DMS153 treated with DMSO at 0.1 percent for 48 hours (cell line): ENCODE results near the gene KCNH1.

Source experiments
- DNase-seq: peaks from one replicate; lab custom pipeline; 2025; ENCODE audit not compliant: unreplicated experiment; lab: John Stamatoyannopoulos, UW

The KCNH1 gene

GRCh38 chr1:210815641-210816550, 318.1 kb downstream of the KCNH1 start:
- no peak for DNase-seq

DNA sequence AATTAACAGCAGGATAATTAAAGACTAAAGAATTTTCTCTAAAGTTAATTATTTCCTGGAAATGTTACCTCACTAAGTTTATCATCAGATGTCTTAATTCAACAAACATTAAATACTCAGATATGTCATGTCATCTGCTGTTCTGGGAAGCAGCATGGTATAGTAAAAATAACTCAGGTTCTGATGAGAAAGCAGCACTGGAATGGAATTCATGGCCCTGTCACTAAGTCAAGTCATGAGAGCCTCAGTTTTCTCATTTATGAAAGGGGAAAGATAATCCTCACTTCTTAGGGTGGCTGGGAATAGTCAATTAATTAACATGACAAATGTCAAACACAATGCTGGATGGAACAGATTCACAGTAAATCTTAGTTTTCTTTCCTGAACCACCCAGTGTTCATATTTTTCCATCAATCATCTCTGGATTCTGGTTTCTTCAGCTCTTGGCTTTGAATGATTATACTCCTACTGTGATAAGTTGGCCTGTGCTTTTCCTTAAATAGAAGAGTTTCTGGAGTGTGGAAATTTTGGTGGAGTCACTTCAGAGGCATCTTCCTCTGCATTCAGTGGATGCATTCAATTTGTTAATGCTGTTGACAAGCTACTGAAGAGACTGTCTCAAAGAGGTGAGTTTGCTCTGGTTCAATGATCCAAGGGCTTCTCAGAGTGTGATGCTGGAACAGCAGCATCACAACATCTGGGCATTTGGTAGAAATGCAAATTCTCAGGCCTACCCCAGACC, 319.4 kb downstream of the KCNH1 start:
- DNase-seq = no peak

GRCh38 chr1:210801501-210801900, 332.4 kb downstream of the KCNH1 start:
- DNase-seq = no peak

- no peak for DNase-seq
These were observed 333.2 kb downstream of the KCNH1 start for GRCh38 chr1:210800756-210801155.

- peak; percentile 97 for DNase-seq
These were observed 333.6 kb downstream of the KCNH1 start for GRCh38 chr1:210800301-210800700.

DNA sequence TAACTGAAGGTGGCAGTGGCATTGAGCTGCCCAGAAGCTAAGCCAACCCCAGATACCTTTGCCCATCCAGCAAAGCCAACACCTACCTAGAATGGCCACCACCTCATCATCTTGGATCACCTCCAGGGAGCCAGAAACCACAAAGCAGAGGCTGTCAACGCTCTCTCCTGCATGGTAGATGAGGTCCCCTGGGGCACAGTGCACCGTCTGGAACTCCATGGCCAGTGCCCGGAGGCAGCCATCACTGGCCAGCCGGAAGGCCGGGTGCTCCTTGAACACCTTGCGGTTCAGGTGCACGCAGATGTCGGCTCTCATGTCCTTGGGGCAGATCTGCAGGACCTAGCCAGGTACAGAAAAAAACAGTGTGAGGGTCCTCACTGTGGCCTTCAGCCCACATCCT, 336.5 kb downstream of the KCNH1 start:
- DNase-seq = no peak

- no peak for DNase-seq
These were observed 337.5 kb downstream of the KCNH1 start for GRCh38 chr1:210796421-210796820.

DNA sequence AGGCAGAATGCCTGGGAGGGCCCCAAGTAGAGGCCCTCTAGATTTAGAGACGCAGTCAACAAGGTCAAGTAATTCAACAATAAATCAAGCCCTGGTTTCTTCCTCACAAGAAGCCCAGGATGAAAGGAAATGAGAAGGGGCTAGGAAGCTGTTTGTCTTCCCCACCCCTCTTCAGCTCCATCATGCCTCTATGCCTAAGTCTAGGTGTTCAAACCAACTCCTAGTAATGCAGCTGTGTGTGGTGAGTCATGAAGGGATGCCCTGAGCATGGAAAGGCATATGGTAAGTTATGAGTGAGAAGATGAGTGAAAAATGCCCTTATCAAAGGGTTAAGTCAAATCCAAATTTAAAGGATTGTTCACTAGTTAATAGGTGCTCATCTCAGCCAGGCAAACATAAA, 339.5 kb downstream of the KCNH1 start:
- no peak for DNase-seq

DNA sequence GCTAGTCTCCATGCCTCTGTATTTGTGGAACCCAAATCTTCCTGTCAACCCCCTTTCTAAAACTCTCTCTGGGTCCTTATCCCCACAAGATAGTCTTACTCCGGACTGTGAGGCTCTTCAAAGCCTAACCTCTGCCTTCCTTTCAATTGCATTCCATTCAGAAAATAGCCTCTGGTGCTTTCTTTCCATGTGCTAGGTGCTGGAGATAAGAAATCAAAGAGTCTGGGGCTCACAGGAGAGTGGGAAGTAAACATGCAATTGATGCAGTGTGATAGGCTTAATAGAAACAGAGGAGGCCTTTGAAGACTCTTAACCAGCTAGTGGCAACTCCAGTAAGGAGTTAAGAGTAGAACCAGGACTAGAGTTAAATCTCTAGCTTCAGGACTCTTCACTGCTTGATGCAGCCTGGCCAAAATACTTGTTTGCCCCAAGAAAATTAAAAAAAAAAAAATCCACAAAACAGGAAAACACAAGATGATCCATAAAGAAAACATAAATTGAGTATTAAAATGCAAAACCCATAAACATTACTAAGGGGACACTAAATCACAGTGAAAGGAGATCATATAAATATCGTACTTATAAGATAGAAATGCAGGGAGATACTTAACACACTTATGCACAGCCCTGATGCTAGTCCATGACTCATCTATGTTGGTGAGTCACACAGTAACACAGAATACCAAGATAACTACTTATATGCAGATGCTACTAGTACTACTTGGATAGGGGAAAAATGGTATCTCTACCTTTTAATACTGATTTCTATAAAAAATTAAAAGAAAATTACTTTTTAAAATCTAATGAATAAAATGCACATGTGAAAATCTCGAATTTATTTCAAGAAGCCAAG, 341.5 kb downstream of the KCNH1 start:
- no peak for DNase-seq

GRCh38 chr1:210790196-210790595, 343.8 kb downstream of the KCNH1 start:
- DNase-seq = no peak

DNA sequence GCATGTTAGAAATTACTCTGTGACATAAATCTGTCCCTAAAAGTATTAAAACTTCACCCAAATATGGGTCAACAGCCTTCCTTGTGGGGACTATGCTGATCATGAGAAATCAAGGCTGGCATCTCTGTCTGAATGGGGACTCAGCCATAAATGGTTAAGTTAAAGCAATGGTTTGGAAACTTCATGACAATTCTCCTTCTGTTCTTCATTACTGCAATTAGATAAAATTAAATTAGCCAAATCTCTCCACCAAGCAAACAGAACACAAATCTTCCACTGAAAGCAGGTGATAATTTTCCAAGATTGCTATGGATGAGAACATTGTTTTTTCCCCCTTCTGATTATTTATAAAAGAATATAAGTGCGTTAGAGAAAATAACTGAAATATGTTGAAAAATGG, 346.1 kb downstream of the KCNH1 start:
- no peak for DNase-seq

DNA sequence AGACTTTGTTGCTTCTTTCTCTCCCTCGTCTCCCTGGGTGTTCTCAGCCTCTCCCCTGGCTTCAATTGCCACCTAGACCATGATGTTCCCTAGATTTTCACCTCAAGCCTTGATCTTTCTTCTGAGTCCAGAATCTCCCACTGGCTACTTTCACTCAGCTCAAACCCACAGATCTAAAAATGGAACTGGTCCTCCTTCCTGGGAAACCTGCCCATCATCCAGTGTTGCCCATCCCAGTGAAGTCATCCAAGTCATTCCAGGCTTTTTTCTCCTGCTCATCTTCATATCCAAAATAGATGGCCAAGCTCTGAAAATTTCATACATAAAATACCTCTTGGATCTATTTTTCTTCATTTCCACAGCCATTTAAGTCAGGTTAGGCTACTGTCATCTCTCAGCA, 347.4 kb downstream of the KCNH1 start:
- DNase-seq = no peak

- DNase-seq = no peak
These were observed 350.0 kb downstream of the KCNH1 start for GRCh38 chr1:210783925-210784324.

GRCh38 chr1:210781652-210782051, 352.3 kb downstream of the KCNH1 start:
- no peak for DNase-seq

GRCh38 chr1:210779269-210779668, 354.7 kb downstream of the KCNH1 start:
- no peak for DNase-seq

DNA sequence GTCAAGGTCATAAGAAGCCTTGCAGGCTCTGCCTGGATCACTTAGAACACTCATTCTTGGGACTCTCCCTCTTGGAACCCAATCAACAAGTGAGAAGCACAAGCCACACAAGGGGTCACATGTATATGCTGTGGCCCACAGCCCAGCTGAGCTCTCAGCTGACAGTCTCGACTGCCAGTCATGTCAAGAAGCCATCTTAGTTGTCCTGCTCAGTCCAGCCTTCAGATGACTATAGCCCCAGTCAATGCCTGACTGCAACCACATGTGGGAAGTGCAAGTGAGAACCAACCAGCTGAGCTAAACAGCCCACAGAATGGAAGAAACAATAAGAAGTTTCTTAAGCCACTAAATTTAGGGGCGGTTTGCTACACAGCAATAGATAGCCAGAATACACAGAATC, 356.0 kb downstream of the KCNH1 start:
- no peak for DNase-seq

DNA sequence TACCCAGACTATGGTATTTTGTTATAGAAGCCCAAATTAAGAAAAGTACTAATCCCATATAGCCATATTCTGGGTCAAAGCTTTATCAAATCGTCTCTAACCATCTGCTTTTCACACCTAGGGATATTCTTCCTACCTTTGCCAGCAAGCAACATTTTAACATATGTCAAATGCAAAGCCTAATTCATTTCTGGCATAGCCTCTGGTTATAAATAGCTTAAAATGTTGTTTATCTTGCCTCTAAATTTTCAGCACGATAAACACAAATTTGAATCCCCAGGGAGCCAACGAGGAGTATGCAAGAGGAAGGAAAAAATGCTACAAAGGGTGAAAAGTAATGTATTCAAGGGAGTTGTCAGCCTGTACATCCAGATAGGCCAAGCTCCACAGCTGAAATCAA, 357.2 kb downstream of the KCNH1 start:
- DNase-seq = no peak

DNA sequence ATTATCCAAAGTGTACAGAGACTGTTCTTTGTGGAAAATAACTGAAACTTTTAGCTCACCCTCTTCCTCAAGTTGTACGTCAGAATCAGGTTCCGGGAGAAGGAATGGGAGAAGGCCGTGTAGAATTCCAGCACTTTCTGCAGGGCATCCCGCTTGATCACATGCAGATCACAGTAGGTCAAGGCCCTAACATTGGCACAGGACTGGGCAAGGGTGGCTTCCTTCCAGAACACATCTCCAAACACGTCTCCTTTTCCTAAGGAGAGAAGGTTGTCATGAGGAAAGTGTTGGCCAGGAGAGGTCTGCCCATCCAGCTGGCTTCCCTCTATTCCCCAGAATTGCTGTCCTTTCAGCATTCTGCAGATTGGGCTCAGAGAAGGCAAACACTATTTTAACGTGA, 358.7 kb downstream of the KCNH1 start:
- DNase-seq = no peak

- DNase-seq = no peak
These were observed 360.5 kb downstream of the KCNH1 start for GRCh38 chr1:210773450-210773849.

- DNase-seq = no peak
These were observed 362.8 kb downstream of the KCNH1 start for GRCh38 chr1:210771131-210771530.

- DNase-seq = no peak
These were observed 363.5 kb downstream of the KCNH1 start for GRCh38 chr1:210770396-210770984.
